ENCODE results near the gene RNF2. TPM values are rescaled to one million over a fixed set of nuclear protein-coding genes. Genes with fewer than 3 reads are reported as not detected.

The RNF2 gene
- total and polyA plus RNA-seq, 2 of the 13 experiments (the other 11 are each of a cell fraction or from before 2014, with no cell fraction given), result 19.3 to 21.7 TPM

- TF ChIP-seq TEF (CRISPR knock-in tag; IDR thresholded peaks at IDR 0.05), result no peak
- TF ChIP-seq GTF2F1 (IDR thresholded peaks at IDR 0.05; ENCODE audit: low read length), result no peak
- TF ChIP-seq ZNF839 (CRISPR knock-in tag; IDR thresholded peaks at IDR 0.05; ENCODE audit: borderline replicate concordance), result no peak
- no peak for TF ChIP-seq ZNF576 (CRISPR knock-in tag; IDR thresholded peaks at IDR 0.05)
- TF ChIP-seq ZNF605 (CRISPR knock-in tag; IDR thresholded peaks at IDR 0.05), result peak; percentile 62; the same call in 1 of the 2 replicates
- no peak for TF ChIP-seq POLR2AphosphoS5 (IDR thresholded peaks at IDR 0.05; ENCODE audit: low read depth, low read length)
- no peak for TF ChIP-seq ATRX (CRISPR knock-in tag; IDR thresholded peaks at IDR 0.05; ENCODE audit: borderline replicate concordance)
- no peak for TF ChIP-seq GLMP (CRISPR knock-in tag; IDR thresholded peaks at IDR 0.05; ENCODE audit: borderline replicate concordance)
- no peak for TF ChIP-seq TBP (CRISPR knock-in tag; IDR thresholded peaks at IDR 0.05)
- peak; percentile 53; the same call in 1 of the 2 replicates for TF ChIP-seq SP4 (CRISPR knock-in tag; IDR thresholded peaks at IDR 0.05)
- TF ChIP-seq XRCC5 (optimal IDR thresholded peaks at IDR 0.05; ENCODE audit: low read length), result no peak
- TF ChIP-seq ZBTB39 (CRISPR knock-in tag; IDR thresholded peaks at IDR 0.05), result no peak
- no peak for TF ChIP-seq NR2C2 (CRISPR knock-in tag; IDR thresholded peaks at IDR 0.05; ENCODE audit: borderline replicate concordance)
- TF ChIP-seq WIZ (CRISPR knock-in tag; IDR thresholded peaks at IDR 0.05), result no peak
- no peak for TF ChIP-seq NBN (conservative IDR thresholded peaks at IDR 0.05)
- no peak for TF ChIP-seq TFDP1 (CRISPR knock-in tag; IDR thresholded peaks at IDR 0.05; ENCODE audit: borderline replicate concordance)
- TF ChIP-seq GZF1 (CRISPR knock-in tag; IDR thresholded peaks at IDR 0.05), result no peak
- TF ChIP-seq ZBTB10 (CRISPR knock-in tag; IDR thresholded peaks at IDR 0.05; ENCODE audit: borderline replicate concordance), result no peak
- no peak for TF ChIP-seq ZNF101 (CRISPR knock-in tag; IDR thresholded peaks at IDR 0.05; ENCODE audit: borderline replicate concordance, low read depth)
- TF ChIP-seq GATAD1 (CRISPR knock-in tag; IDR thresholded peaks at IDR 0.05), result no peak
- no peak for TF ChIP-seq ZNF589 (CRISPR knock-in tag; conservative IDR thresholded peaks at IDR 0.05)
- no peak for TF ChIP-seq PCBP2 (optimal IDR thresholded peaks at IDR 0.05; ENCODE audit: low read depth, low read length, poor library complexity, severe bottlenecking)
Measured at GRCh38 chr1:185045814-185046492, 595 bp downstream of the RNF2 start (continued).

All from HepG2 (cell line).